ENCODE results near the gene EHMT2. TPM values are rescaled to one million over a fixed set of nuclear protein-coding genes. Genes with fewer than 3 reads are reported as not detected.

The EHMT2 gene
- total and polyA plus RNA-seq, 2 of the 4 experiments (the other 2 are of a cell fraction): 38.0 to 51.2 TPM

DNA sequence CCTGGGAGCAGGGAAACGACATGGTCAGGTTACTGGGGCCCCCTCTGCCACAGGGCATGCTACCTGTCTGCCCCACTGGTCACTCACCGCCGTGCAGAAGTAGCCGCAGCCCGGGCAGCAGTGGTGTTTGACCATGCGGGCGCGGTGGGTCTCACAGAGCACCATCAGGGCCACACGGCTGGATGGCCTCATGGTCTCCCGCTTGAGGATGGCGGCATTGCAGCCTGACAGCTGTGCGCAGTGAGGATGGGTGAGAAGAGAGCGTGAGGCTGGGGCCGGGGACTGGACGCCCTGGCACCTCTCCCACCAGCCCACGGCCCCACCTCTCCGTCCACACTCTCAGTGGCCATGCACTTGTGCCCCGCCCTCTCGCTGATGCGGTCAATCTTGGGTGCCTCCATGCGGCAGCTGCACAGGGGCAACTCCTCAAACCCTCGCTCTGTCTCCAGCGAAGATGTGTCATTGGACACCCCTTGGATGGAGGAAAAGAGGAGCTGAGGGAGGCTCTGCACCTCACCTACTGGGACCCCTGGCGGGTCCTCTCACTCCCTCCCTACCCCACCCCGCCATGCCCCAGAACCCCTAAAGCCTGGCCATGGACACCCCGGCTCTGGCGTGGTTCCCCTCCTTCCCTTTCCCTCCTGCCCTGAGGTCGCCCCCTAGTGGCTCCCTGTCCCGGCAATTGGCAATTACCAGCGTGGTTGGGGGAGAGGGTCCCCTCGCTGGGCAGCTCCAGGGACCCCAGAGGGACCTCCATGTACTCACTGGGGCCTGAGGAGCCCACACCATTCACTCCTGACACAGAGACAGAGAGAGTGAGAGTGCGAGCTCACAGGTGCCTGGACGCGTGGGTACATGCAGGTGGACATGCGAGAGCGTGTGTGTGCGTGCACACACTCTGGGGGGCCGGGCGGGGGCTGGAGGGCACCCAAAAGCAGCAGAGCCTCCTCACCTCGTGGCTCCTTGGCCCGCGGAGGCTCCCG, 8.9 kb downstream of the EHMT2 start:
- Histone ChIP-seq H4K20me1 (ENCODE audit: insufficient read depth, low read length) (no peaks in the 10 kb centered on the region; the same call in 1 of the 2 replicates), H3K4me2 (ENCODE audit: low read depth, low read length) (no peak overlapping the region), H4K8ac (ENCODE audit: low read depth in 2 of 2, low read length in 2 of 2) (no peak overlapping the region), H2AK9ac (replicated peaks; ENCODE audit: low read depth, low read length, poor library complexity) (peak overlapping the region; percentile 82), H3K9me3 (ENCODE audit: control insufficient read depth, insufficient read depth, low read length) (no peaks in the 10 kb centered on the region), H3K27ac (ENCODE audit: insufficient read depth, low read length) (no peak overlapping the region), H3K9ac (ENCODE audit: low read depth, low read length) (no peak overlapping the region), H2AK5ac (ENCODE audit: low read depth, low read length) (0 out of 2 replicates have a peak overlapping the region, but pooled peaks have one; percentile 1), H3K4me3 (ENCODE audit: insufficient read depth, low read depth, low read length) (no peak overlapping the region), H3K9me1 (ENCODE audit: insufficient read depth, low read length) (no peaks in the 10 kb centered on the region), H2BK15ac (ENCODE audit: low read depth, low read length) (no peak overlapping the region), H3K14ac (replicated peaks; ENCODE audit: low read depth, low read length) (no peak overlapping the region), H3K36me3 (ENCODE audit: control insufficient read depth, insufficient read depth, low read length) (peaks cover 68% of the 10 kb centered on the region), H3K27me3 (ENCODE audit: control insufficient read depth, insufficient read depth, low read length) (no peaks in the 10 kb centered on the region), H3K18ac (ENCODE audit: low read depth, low read length) (no peak overlapping the region), H4K5ac (ENCODE audit: low read depth, low read length) (no peak overlapping the region), H3K4ac (ENCODE audit: low read depth, low read length) (no peak overlapping the region), H2AFZ (replicated peaks; ENCODE audit: low read length, poor library complexity) (peak overlapping the region; percentile 70), H2BK120ac (ENCODE audit: low read depth, low read length) (no peak overlapping the region), H3K23ac (ENCODE audit: low read depth, low read length) (no peak overlapping the region), H3K4me1 (ENCODE audit: control insufficient read depth, insufficient read depth, low read length) (no peaks in the 10 kb centered on the region), H2BK5ac (ENCODE audit: low read depth, low read length, poor library complexity, severe bottlenecking) (no peak overlapping the region), H2BK20ac (ENCODE audit: low read depth, low read length) (no peak overlapping the region), H3K79me1 (ENCODE audit: low read depth in 1 of 2, low read length in 2 of 2) (peaks cover 5% of the 10 kb centered on the region in 2 experiments; a peak in 2 of 4 replicates), H4K91ac (ENCODE audit: insufficient read depth, low read depth, low read length) (no peak overlapping the region), H3K56ac (ENCODE audit: extremely low read depth, insufficient read depth, low read length) (no peak overlapping the region)
- WGBS, 2 experiments (ENCODE audit: extremely low coverage in 2 of 2, insufficient read length in 1 of 2): 97% methylated on average over 11 of the region's 43 CpGs; no CpG with 5 or more reads in 1 of the 2 experiments
- dilution Hi-C loops (cut with HindIII; ENCODE audit: low sequenced_read_pairs, unreplicated experiment): no loop called here
- intact Hi-C loops (cut with micrococcal nuclease): loop anchor here (1.0 kb wide), 1 partner anchor 208 kb away; no protein-coding TSS in a partner anchor
- ATAC-seq (ENCODE audit: low read depth) (peak; percentile 66; the same call in 1 of the 2 replicates), DNase-seq (no peak)
- ChIA-PET CTCF (interaction anchor here (0.8 to 2.4 kb wide), 2 partner anchors 9 to 13 kb away, joined by 3 to 7 read pairs; partner anchors contain the start of gene EHMT2), POLR2A (ENCODE audit: unreplicated experiment) (no interaction called here)
- in situ Hi-C loops (cut with MboI; ENCODE audit: low sequenced_read_pairs): no loop called here
- peak; percentile 44 for TF ChIP-seq SMC3 (IDR thresholded peaks at IDR 0.05; ENCODE audit: low read depth, low read length)
- no peak for TF ChIP-seq RCOR1 (IDR thresholded peaks at IDR 0.05; ENCODE audit: insufficient replicate concordance, low read length)
- TF ChIP-seq RAD21 (IDR thresholded peaks at IDR 0.05; ENCODE audit: low read length): peak; percentile 48
- no peak for TF ChIP-seq MAZ (IDR thresholded peaks at IDR 0.05; ENCODE audit: borderline replicate concordance, low read depth, low read length)
- TF ChIP-seq, protein P1, sequence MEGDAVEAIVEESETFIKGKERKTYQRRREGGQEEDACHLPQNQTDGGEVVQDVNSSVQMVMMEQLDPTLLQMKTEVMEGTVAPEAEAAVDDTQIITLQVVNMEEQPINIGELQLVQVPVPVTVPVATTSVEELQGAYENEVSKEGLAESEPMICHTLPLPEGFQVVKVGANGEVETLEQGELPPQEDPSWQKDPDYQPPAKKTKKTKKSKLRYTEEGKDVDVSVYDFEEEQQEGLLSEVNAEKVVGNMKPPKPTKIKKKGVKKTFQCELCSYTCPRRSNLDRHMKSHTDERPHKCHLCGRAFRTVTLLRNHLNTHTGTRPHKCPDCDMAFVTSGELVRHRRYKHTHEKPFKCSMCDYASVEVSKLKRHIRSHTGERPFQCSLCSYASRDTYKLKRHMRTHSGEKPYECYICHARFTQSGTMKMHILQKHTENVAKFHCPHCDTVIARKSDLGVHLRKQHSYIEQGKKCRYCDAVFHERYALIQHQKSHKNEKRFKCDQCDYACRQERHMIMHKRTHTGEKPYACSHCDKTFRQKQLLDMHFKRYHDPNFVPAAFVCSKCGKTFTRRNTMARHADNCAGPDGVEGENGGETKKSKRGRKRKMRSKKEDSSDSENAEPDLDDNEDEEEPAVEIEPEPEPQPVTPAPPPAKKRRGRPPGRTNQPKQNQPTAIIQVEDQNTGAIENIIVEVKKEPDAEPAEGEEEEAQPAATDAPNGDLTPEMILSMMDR (conservative IDR thresholded peaks at IDR 0.05; ENCODE audit: low read depth, low read length): peak; percentile 51
- TF ChIP-seq, protein P2, sequence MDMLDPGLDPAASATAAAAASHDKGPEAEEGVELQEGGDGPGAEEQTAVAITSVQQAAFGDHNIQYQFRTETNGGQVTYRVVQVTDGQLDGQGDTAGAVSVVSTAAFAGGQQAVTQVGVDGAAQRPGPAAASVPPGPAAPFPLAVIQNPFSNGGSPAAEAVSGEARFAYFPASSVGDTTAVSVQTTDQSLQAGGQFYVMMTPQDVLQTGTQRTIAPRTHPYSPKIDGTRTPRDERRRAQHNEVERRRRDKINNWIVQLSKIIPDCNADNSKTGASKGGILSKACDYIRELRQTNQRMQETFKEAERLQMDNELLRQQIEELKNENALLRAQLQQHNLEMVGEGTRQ (IDR thresholded peaks at IDR 0.05; ENCODE audit: low read depth, low read length): no peak
- BruUV-seq (replicated peaks): no TSS peak
